Stimulated activated CD4-positive, alpha-beta T cell treated with anti-CD3 and anti-CD28 coated beads, Interleukin-4, amount 100 ng/mL, for 48 hours (primary cell): ENCODE measurements around the gene TDRD10.

Experiments used
- DNase-seq, 2 donors: peaks; one replicate each; pipeline ENCODE4 v3.0.0-alpha.2; 2020; ENCODE audit warnings: low read depth in 2 of 2

TDRD10 gene, protein sequence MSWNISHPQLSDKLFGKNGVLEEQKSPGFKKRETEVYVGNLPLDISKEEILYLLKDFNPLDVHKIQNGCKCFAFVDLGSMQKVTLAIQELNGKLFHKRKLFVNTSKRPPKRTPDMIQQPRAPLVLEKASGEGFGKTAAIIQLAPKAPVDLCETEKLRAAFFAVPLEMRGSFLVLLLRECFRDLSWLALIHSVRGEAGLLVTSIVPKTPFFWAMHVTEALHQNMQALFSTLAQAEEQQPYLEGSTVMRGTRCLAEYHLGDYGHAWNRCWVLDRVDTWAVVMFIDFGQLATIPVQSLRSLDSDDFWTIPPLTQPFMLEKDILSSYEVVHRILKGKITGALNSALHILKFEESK

DNA sequence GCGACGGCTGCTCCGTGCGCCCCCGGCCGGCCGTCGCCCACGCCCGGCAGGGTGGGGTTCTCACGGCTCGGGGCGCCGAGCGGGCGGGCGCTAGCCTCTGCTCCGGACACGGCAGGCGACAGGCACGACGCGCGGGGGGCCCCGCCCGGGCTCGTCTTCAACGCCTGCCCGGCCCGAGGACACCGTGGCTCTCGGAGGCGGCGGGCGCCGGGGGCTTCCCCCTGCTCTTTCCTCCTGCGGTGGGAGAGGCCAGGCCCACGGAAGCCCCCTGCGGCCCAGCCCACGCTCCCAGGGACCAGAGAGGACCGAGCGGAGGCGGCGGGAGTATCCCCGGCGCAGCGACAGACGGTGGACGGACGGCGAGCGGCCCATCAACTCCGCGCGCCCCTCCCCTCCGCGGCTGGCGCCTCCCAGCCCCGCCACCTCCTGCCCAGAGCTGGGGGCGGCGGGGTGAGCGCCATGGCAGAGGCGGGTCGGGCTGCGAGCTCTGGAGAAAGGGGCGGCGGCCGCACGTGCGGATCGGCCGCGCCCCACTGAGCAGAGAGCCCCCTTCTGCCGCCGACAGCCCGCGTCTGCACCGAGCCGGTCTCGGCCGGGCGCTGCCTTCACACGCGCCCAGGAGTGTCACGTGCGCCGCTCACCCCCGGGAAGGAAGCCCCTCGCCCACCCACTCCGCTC lies at the start of gene TDRD10, which contains the start of gene SHE:
TSS of gene TDRD10 (plus strand) at position 154 of the 678 bp plus-strand sequence. CDS start 4,685 bp downstream, outside the sequence.
TSS of gene SHE (minus strand) at position 347 of the 678 bp plus-strand sequence. CDS start 386 bp downstream, outside the sequence.
- no peak for DNase-seq

DNA sequence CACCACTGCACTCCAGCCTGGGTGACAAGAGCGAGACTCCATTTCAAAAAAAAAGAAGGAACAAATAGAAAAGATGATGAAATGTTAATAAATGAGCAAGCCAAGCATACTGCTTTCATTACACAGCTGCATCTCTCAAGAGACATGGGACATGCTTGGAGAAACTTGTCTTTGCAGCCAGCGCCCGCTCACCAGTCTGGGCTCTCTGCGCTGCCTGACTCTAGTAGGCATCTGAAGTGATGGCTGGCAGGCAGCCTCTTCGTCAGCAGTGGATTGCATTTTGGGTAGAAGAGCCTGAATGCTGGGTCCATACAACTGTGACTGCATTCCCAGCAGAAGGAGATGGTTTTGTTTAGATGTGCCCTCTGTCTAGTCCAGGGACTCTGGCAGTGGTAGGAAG lies 48.9 kb upstream of the TDRD10 start:
- DNase-seq, result no peak

DNA sequence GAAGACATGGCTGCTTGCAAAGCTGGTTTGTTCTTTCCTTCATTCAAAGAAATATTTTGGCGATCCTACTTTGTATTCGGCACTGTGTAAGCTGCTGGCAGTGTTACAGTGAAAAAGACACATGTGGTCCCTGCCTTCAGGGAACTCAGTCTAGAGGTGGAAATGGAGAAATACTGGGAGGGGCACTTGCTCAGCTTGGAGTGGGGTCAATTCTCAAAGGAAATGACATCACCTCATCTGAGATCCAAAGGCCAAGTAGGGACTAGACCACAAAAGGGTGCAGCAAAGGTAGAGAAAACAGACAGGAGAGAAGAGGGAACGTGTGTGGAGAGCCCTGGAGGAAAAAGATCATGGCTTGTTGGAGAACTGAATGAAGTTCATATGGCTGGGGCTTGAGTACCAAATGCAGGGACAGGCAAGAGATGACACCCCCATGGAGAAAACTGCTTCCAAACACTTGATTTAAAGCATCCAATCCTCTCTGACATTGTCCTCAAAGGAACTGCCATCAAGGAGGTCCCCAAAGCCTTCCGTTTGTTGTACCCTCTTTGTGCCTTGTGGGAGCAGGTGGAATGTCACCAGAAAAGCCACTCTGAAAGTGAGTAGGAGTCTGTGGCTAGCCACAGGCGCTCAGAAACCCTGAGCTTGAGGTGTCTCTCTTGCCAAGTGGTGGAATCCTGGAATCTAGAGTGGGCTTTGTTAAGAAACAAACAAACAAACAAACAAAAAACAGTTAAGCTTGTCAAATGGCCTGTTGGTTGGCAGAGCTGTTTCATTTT lies 48.3 kb upstream of the TDRD10 start:
- DNase-seq, result no peak

DNA sequence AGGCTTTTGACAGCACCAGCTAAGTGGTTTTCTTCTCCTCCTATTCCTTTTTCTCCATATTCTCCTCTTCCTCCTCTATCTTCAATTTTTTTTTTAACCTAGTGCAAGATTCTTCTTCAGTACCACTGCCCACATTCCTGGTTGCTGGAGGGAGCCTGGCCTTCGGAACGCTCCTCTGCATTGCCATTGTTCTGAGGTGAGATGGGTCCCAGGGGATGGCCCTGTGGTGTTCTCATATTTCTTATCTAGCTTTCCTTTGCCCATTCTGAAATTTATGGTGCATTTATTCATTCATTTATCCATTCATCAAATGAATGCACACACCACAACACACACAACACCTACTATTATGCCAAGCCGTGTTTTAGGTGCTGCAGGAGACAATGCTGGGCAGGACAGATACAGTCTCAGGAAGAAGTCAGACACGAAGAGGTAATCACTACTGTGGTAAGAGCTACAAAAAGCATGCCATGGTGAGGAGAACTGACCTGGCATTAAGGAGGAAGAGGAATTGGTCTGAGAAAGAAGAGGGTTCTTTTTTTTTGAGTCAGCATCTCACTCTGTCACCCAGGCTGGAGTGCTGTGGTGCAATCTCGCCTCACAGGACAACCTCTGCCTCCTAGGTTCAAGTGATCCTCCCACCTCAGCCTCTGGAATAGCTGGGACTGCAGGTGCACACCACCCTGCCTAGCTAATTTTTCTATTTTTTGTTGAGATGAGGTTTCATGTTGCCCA lies 47.5 kb upstream of the TDRD10 start:
- DNase-seq, result no peak

DNA sequence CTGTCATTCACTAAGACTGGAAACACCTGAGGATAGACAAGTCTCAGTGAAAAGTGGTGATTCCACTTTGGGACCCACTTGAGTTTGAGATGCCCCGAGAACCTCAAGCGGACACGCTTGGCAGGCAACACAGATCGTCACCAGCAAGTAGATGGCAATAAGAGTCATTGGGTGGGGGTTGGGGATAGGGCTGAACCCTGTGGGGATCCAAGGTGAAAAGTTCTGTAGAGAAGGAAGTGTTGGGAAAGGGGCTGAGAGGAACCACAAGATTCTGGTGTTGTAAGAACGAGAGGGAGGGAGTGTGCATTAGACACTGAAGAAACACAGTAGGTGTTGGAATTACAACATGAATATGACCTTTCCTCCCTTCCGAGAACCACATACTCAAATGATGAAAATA lies 45.4 kb upstream of the TDRD10 start:
- no peak for DNase-seq

DNA sequence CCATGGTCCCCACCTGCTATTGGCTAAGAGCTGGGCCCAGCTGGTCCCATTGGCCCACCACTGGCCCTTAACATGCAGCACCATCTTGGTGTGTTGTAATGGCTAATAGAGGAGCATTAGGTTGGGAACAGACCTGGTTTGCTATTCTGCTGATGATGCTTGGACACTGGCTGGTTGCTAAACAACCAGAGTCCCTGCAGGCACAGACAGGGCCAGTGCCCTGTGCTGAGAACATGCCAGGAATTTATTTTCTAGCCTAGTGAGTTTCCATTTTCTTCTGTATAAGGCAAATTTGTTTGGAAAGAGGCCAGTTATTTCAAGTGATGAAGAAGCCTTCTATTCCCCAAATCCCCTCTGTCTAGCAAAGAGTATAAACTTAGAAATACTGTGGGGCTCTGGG lies 42.9 kb upstream of the TDRD10 start:
- DNase-seq, result no peak

DNA sequence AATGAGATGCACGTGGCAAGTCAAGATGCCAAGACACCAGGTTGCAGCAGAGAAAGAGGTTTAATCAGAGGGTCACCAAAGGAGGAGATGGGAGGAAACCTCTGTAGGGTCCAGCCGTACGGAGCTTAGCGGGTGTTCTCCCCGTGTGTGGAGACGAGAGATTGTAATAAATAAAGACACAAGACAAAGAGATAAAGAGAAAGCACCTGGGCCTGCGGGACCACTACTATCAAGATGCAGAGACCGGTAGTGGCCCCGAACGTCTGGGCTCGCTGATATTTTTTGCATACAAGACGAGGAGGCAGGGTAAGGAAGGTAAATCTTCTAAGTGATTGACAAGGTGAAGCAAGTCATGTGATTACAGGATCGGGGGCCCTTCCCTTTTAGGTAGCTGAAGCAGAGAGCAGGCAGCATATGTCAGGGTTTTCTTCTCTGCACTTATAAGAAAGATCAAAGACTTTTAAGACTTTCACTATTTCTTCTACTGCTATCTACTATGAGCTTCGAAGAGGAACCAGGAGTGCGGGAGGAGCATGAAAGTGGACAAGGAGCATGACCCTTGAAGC lies 41.2 kb upstream of the TDRD10 start:
- no peak for DNase-seq

DNA sequence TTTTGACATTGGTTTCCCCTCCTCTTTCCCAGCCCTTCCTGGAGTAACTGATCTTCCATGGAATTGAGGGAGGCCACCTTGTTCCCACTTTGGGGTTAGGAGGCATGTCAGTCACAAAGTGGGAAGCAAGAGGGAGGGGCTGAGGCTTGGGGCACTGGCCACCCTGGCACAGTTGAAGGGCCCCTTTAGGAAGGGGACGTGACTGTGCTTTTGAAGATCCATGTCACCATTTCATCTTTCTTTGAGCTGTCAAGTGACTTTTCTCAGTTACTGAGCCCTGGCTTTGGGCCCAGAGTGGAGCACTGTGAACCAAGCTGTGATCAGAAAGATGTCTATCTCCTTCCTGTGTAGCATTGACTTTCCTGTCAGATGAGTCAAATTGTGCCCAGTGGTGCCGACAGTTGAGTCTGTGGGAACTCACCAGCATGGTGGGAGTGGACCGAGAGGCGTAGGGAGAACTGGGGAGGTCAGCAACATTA lies 38.5 kb upstream of the TDRD10 start:
- DNase-seq, result peak; percentile 36 to 58

DNA sequence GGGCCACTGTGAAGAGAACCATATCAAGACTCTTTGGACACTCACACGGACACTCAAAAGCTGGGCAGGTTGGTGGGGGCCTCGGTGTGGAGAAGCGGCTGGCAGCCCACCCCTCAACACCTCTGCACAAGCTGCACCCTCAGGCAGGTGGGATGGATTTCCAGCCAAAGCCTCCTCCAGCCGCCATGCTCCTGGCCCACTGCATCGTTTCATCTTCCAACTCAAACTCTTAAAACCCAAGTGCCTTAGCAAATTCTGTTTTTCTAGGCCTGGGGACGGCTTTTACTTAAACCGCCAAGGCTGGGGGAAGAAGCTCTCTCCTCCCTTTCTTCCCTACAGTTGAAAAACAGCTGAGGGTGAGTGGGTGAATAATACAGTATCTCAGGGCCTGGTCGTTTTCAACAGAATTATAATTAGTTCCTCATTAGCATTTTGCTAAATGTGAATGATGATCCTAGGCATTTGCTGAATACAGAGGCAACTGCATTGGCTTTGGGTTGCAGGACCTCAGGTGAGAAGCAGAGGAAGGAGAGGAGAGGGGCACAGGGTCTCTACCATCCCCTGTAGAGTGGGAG lies 36.3 kb upstream of the TDRD10 start:
- DNase-seq, result no peak

DNA sequence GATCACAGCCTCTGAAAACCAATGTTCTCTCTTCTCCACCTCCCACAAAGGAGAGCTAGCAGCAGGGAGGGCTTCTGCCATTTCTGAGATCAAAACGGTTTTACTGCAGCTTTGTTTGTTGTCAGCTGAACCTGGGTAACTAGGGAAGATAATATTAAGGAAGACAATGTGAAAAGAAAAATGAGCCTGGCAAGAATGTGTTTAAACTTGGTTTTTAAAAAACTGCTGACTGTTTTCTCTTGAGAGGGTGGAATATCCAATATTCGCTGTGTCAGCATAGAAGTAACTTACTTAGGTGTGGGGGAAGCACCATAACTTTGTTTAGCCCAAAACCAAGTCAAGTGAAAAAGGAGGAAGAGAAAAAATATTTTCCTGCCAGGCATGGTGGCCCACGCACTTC lies 35.8 kb upstream of the TDRD10 start:
- no peak for DNase-seq

DNA sequence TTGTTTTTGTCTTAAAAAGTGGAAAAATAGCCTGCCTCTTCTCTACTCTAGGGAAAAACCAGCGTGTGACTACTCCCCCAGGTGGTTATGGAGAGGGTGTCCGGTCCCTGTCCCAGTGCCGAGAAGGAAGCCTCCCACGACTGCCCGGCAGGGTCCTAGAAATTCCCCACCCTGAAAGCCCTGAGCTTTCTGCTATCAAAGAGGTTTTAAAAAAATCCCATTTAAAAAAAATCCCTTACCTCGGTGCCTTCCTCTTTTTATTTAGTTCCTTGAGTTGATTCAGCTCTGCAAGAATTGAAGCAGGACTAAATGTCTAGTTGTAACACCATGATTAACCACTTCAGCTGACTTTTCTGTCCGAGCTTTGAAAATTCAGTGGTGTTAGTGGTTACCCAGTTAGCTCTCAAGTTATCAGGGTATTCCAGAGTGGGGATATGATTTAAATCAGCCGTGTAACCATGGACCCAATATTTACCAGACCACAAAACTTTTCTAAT lies 35.0 kb upstream of the TDRD10 start:
- no peak for DNase-seq

DNA sequence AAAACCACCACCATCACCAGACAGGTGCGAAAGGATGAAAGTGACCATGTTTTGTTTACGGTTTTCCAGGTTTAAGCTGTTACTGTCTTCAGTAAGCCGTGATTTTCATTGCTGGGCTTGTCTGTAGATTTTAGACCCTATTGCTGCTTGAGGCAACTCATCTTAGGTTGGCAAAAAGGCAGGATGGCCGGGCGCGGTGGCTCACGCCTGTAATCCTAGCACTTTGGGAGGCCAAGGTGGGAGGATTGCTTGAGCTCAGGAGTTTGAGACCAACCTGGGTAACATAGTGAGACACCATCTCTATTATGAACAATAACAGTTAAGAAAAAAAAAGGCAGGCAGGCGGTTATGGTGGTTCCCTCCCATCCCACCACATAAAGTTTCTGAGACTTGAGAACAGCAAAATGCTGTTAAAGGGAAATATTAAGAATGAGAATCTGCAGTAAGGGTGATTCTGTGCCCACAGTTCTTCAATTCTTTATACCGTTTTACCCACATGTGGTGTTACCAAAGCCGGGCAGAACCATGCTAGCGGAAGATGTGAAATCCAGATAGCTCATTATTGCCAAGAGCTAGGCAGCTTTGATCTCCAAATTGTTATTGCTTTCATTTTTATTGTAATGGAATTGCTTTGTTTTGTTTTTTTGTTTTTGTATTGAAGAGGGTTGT lies 34.5 kb upstream of the TDRD10 start:
- DNase-seq, result no peak

DNA sequence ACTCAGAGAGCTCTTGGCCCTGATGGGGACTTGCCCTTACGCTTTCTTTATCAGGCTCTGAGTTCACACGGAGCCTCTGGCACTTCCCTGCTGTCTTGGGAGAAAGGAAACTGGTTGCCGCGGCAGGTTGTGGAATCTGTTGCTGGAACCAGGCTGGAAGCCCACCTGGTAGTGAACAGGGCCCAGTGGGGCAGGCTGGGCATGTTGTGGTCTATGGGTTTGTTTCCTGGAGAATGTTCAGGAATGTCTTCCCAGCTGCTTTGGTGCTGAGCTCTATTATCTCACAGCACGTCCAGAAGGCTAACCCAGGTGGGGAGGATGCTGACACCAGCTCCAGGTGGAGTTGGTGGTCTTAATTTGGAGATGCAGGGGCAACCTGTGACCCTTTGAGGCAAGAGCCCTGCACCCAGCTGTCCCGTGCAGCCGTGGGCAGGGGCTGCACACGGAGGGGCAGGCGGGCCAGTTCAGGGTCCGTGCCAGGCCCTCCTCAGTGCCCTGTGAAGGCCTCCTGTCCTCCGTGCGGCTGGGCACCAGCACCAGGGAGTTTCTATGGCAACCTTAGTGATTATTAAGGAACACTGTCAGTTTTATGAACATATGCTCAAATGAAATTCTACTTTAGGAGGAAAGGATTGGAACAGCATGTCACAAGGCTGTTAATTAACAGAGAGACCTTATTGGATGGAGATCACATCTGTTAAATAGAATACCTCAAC lies 33.3 kb upstream of the TDRD10 start:
- no peak for DNase-seq

DNA sequence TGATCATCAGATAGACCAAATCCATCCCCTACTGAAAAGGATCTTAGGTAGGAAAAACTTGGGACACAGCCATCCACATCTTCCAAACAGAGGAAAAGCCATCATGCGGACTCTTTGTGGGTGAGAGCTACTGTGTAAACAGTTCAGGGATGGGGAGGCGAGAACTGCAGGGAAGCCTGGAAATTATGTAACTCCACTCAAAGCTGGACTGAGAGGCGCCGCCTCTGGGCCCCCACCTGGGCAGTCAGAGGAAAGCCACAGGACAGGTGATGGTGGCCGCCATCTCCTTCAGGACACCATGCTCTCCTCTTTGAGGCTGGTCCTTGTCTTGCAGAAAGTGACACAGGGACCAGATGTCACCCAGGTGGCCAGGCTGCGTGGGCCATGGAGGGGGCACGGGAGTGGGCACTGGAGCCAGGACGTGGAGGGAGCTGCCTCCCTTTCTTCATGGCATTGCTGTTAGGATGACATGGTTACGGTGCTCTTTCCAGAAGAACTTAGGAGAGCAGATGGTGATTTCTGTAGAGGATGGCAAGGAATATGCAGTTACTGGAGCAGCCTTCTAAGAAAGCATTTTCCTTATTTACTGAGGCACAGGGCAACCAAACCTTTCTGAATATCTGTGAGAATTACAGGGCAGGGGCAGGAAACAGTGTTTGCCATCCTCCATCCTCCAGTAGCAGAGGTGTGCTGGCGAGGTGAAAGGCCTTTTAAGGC lies 32.0 kb upstream of the TDRD10 start:
- no peak for DNase-seq

DNA sequence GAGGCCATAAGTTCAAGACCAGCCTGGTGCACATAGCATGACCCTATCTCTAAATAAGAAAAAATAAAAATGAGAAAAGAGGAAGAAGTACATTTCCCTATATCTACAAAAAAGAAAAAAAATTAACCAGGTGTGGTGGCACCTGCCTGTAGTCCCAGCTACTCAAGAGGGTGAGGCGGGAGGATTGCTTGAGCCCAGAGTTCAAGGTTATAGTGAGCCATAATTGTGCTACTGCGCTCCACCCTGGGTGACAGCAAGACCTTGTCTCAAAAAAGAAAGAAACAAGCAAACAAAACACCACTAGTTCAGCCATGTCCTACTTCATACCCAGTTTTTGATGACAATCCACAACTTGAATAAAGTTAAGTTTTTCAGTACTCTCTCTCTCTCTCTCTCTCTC lies 30.7 kb upstream of the TDRD10 start:
- DNase-seq, result no peak

DNA sequence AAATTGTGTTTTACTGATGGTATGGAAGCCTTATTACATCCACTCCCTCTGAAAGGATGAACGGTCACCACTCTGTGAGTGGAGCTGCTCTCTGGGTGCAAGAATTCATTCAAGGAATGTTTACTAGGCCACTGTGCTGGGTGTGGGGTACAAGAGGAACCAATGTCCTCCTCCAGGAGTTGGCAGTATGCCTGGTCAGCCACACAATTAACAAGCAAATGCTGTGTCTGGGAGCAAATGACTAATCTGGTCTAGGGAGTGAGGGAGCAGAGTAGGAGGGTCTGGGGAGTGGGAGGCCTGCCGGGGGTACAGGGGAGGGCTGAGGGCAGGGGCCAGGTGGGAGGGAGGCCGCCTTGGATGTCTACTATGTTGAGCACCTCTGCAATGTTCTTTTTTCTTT lies 27.2 kb upstream of the TDRD10 start:
- no peak for DNase-seq

DNA sequence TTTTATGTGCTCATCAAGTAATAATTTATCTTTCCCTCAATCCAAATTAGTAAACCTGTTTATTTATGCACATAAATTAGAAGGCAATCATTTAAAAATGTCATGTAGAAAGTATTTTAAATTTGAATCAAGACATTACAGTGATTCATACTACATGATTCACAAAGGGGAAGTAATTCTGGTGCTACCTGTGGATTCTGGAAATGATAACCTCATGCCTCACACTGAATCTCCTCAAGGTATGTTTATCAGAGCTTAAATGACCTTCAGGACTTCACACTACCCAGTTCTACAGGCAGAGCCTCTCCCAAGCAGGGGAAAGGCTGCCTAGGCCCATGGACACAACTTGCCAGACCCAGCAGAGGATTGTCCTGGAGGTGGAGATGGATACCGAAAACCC lies 25.2 kb upstream of the TDRD10 start:
- no peak for DNase-seq

DNA sequence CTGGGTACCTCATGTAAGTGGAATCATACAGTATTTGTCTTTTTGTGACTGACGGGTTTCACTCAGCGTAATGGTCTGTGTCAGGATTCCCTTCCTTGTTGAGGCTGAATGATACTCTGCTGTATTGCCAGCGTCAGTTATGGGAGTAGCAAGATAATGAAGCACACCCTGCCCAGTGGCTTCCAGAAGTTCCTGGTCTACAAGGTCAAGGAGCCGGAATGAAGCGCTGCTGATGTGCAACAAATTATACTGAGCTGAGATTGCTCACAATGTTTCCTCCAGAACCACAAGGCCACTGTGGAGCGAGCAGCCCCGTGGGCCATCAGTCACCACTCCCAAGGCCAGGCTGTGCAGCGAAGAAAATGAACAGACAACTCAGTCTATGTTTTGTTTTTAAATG lies 24.0 kb upstream of the TDRD10 start:
- no peak for DNase-seq

DNA sequence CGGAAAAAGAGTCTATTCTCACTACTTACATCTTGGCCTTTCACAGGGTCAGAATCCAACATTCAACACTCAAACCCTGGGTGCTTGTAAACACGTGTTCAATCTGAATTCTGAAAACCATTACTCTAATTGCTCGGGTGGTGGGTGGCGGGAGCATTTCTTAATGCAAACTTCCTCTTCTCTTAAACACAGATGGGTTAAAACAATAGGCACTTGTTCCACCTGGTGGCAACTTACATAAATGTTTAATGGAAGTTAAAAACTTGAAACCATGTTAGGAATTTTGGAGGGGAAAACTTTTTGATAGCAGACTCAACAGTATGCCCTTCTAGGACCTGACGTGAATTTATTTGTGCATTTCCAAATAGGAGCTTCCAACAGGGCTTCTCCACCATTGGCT lies 23.4 kb upstream of the TDRD10 start:
- DNase-seq, result no peak
